Measurements from ENCODE around the gene BOD1.

Gene BOD1

DNA sequence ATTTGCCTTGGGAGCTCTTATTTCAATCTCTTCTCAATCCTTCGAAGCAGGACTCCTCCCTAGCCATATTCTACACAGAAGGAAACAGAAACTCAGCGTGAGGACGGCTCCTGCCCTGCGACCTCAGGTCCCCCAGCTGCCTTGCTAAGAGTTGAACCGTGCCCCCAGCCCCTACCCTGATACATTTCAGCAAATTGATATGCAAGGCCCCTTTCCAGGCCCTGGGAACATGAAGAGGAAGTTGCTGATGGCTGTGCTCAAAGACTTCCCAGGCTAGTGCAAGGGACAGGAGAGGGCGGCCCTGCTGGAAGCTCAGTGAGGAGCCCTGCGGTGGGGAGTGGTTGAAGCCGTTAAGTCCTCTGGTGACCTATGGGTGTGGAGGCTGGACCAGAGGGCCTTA is 41.5 kb downstream of the BOD1 start:
- TF ChIP-seq EP300 (IDR thresholded peaks at IDR 0.05; ENCODE audit: borderline replicate concordance) (no peak), YY1 (IDR thresholded peaks at IDR 0.05; ENCODE audit: low read depth) (no peak), RAD21 (IDR thresholded peaks at IDR 0.05; ENCODE audit: low read depth) (no peak), TAF1 (IDR thresholded peaks at IDR 0.05; ENCODE audit: low read depth) (no peak), FOXM1 (IDR thresholded peaks at IDR 0.05; ENCODE audit: borderline replicate concordance, low read depth) (no peak), EGR1 (IDR thresholded peaks at IDR 0.05) (no peak), CREB1 (IDR thresholded peaks at IDR 0.05; ENCODE audit: low read depth) (no peak), CEBPB (IDR thresholded peaks at IDR 0.05) (no peak), NFIC (IDR thresholded peaks at IDR 0.05) (no peak), TEAD4 (IDR thresholded peaks at IDR 0.05) (no peak), ZBTB7A (IDR thresholded peaks at IDR 0.05; ENCODE audit: low read depth) (no peak)
- TF ChIP-seq, protein P1, sequence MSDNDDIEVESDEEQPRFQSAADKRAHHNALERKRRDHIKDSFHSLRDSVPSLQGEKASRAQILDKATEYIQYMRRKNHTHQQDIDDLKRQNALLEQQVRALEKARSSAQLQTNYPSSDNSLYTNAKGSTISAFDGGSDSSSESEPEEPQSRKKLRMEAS (IDR thresholded peaks at IDR 0.05) = no peak
- TF ChIP-seq, protein P2, sequence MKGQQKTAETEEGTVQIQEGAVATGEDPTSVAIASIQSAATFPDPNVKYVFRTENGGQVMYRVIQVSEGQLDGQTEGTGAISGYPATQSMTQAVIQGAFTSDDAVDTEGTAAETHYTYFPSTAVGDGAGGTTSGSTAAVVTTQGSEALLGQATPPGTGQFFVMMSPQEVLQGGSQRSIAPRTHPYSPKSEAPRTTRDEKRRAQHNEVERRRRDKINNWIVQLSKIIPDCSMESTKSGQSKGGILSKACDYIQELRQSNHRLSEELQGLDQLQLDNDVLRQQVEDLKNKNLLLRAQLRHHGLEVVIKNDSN (IDR thresholded peaks at IDR 0.05) = no peak
- TF ChIP-seq, protein P3, sequence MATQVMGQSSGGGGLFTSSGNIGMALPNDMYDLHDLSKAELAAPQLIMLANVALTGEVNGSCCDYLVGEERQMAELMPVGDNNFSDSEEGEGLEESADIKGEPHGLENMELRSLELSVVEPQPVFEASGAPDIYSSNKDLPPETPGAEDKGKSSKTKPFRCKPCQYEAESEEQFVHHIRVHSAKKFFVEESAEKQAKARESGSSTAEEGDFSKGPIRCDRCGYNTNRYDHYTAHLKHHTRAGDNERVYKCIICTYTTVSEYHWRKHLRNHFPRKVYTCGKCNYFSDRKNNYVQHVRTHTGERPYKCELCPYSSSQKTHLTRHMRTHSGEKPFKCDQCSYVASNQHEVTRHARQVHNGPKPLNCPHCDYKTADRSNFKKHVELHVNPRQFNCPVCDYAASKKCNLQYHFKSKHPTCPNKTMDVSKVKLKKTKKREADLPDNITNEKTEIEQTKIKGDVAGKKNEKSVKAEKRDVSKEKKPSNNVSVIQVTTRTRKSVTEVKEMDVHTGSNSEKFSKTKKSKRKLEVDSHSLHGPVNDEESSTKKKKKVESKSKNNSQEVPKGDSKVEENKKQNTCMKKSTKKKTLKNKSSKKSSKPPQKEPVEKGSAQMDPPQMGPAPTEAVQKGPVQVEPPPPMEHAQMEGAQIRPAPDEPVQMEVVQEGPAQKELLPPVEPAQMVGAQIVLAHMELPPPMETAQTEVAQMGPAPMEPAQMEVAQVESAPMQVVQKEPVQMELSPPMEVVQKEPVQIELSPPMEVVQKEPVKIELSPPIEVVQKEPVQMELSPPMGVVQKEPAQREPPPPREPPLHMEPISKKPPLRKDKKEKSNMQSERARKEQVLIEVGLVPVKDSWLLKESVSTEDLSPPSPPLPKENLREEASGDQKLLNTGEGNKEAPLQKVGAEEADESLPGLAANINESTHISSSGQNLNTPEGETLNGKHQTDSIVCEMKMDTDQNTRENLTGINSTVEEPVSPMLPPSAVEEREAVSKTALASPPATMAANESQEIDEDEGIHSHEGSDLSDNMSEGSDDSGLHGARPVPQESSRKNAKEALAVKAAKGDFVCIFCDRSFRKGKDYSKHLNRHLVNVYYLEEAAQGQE (IDR thresholded peaks at IDR 0.05; ENCODE audit: low read depth) = no peak

DNA sequence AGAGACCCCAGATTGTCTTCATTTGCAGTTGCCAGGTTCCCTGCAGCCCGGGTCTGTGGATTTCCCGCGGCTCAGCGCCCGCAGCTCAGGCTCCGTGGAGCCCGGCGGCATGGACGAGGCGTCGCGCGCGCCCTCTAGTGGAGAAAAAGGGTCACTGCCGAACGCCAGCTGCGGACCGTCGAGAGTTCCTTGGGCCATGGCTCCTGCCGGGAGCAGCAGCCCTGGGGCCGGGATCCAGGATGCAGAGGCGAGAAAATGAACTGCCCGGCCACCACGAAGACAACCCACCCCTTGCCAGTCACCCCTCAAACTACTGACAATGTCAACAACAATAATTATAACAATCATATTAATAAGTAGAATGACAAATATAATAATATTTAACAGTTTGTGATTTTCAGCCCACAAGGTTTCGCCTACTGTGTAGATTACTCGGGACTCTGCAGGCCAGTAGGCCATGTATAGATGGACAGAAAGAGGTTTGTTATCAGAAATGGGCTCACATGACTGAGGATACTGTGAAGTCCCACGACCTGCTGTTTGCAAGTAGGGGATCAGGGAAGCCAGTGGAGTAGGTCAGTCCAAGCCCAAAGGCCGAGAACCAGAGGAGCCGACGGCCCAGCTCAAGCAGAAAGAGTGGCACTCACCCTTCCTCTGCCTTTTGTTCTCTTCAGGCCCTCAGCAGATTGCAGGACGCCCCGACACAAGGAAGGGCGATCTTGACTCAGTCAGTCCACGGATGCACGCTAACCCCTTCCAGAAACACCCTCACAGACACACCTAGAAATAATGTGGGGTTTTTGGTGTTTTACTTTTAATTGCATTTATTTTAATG is 43.1 kb downstream of the BOD1 start:
- TF ChIP-seq, protein P2 (IDR thresholded peaks at IDR 0.05) = no peak
- TF ChIP-seq YY1 (IDR thresholded peaks at IDR 0.05; ENCODE audit: low read depth) (0 out of 2 replicates have a peak, but pooled peaks have one; percentile 43), TEAD4 (IDR thresholded peaks at IDR 0.05) (no peak), RAD21 (IDR thresholded peaks at IDR 0.05; ENCODE audit: low read depth) (peak; percentile 85), TCF12 (IDR thresholded peaks at IDR 0.05; ENCODE audit: low read depth) (peak; percentile 49; the same call in 1 of the 2 replicates), EGR1 (IDR thresholded peaks at IDR 0.05) (no peak), ZBTB7A (IDR thresholded peaks at IDR 0.05; ENCODE audit: low read depth) (no peak), CREB1 (IDR thresholded peaks at IDR 0.05; ENCODE audit: low read depth) (no peak), CEBPB (IDR thresholded peaks at IDR 0.05) (no peak), FOXM1 (IDR thresholded peaks at IDR 0.05; ENCODE audit: borderline replicate concordance, low read depth) (no peak), EP300 (IDR thresholded peaks at IDR 0.05; ENCODE audit: borderline replicate concordance) (no peak), NFIC (IDR thresholded peaks at IDR 0.05) (0 out of 2 replicates have a peak, but pooled peaks have one; percentile 14), TAF1 (IDR thresholded peaks at IDR 0.05; ENCODE audit: low read depth) (no peak)
- TF ChIP-seq, protein P1 (IDR thresholded peaks at IDR 0.05) = peak; percentile 50; the same call in 1 of the 2 replicates
- TF ChIP-seq, protein P3 (IDR thresholded peaks at IDR 0.05; ENCODE audit: low read depth) = no peak

DNA sequence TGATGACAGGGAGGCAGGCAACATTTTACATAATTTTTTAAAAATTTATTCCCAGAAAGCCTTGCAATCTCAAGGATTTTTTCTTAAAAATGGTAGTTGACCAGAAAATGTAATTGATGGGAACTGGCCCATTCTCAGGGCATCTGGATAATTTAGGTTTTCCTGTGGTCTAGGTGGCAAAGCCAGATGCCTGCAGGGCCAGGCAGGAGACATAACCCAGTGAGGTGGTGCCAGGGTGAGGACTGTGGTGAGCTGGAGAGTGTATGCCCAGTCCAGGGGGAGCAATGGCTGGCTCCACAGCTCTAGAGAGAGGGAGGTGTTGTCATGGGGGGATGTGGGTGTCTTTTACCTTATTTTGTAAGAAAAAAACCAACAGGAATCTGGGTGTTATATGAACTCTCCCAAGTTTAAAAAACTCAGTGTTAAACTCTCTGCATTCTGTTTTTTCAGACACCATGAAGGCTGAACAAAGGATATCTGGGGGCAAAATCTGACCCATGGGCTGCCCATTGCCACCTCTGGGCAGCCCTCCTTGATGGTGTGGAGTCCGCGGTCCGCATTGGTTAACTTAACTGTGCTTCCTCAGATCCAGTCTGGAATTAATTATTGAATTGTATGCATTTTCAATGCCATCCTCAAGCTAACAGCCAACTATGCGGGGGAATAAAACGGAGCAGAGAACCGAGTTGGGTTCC is 43.9 kb downstream of the BOD1 start:
- TF ChIP-seq, protein P1 (IDR thresholded peaks at IDR 0.05) = no peak
- TF ChIP-seq CREB1 (IDR thresholded peaks at IDR 0.05; ENCODE audit: low read depth) (no peak), YY1 (IDR thresholded peaks at IDR 0.05; ENCODE audit: low read depth) (no peak), CEBPB (IDR thresholded peaks at IDR 0.05) (no peak), RAD21 (IDR thresholded peaks at IDR 0.05; ENCODE audit: low read depth) (no peak), EP300 (IDR thresholded peaks at IDR 0.05; ENCODE audit: borderline replicate concordance) (no peak), NFIC (IDR thresholded peaks at IDR 0.05) (no peak), TAF1 (IDR thresholded peaks at IDR 0.05; ENCODE audit: low read depth) (no peak), TEAD4 (IDR thresholded peaks at IDR 0.05) (no peak), EGR1 (IDR thresholded peaks at IDR 0.05) (no peak), ZBTB7A (IDR thresholded peaks at IDR 0.05; ENCODE audit: low read depth) (no peak), TCF12 (IDR thresholded peaks at IDR 0.05; ENCODE audit: low read depth) (no peak), FOXM1 (IDR thresholded peaks at IDR 0.05; ENCODE audit: borderline replicate concordance, low read depth) (no peak)
- TF ChIP-seq, protein P2 (IDR thresholded peaks at IDR 0.05) = no peak
- TF ChIP-seq, protein P3 (IDR thresholded peaks at IDR 0.05; ENCODE audit: low read depth) = no peak
